Panc1 (cell line): ENCODE data around the gene NR1H4. TPM values are rescaled to one million over a fixed set of nuclear protein-coding genes. Genes with fewer than 3 reads are reported as not detected.

Experiments
- ATAC-seq: fragments of 200-7000 bp; cut with Tn5 transposase; 2 replicates; pipeline ENCODE4 v1.9.1; 2020; ENCODE audit warnings: mild to moderate bottlenecking, moderate library complexity
- Bru-seq: library from RNA; stranded (reverse); fragments of 400-500 nt; gene quantifications from one replicate; lab custom pipeline; 2021; lab: Mats Ljungman, UMichigan
- BruChase-seq, 2 experiments: library from RNA; stranded (reverse); fragments of 400-500 nt; gene quantifications; one replicate each; lab custom pipeline; 2021; lab: Mats Ljungman, UMichigan
- BruUV-seq: library from RNA; stranded (reverse); fragments of 400-500 nt; replicated peaks from 2 replicates; lab custom pipeline; 2021; lab: Mats Ljungman, UMichigan
- CTCF ChIA-PET: fragments of 300-600 bp; sonication (Branson Sonifier 250); formaldehyde crosslinking; loops from one replicate; lab custom pipeline; 2022; ENCODE audit warnings: antibody characterized with exemption; lab: Charles Lee
- POLR2A ChIA-PET: fragments of 300-600 bp; sonication (Branson Sonifier 250); formaldehyde crosslinking; loops from one replicate; lab custom pipeline; 2022; ENCODE audit warnings: antibody characterized with exemption; lab: Charles Lee
- DNase-seq: peaks from one replicate; pipeline ENCODE4 v3.0.0-alpha.2; 2010; ENCODE audit warnings: low read depth, low spot score
- H3K27ac ChIP-seq: 2 replicates; pipeline ENCODE4 v1.5.1; 2011; ENCODE audit warnings: mild to moderate bottlenecking, low read length, inconsistent platforms
- H3K27me3 ChIP-seq: fragments of 200-500 bp; sonication (Bioruptor generic); 2 replicates; pipeline ENCODE4 v1.6.0; 2014; ENCODE audit warnings: low read length, inconsistent platforms; ENCODE audit not compliant: control insufficient read depth, insufficient read depth
- H3K36me3 ChIP-seq: fragments of 200-500 bp; sonication (Bioruptor generic); 2 replicates; pipeline ENCODE4 v1.5.1; 2014; ENCODE audit warnings: inconsistent platforms, mild to moderate bottlenecking, low read length, moderate library complexity; ENCODE audit not compliant: control insufficient read depth, insufficient read depth
- H3K4me1 ChIP-seq: 2 replicates; pipeline ENCODE4 v1.5.1; 2011; ENCODE audit warnings: inconsistent platforms, mild to moderate bottlenecking, low read length, moderate library complexity; ENCODE audit not compliant: control insufficient read depth, insufficient read depth
- H3K4me3 ChIP-seq, 2 experiments: 2 replicates each; pipeline ENCODE4 v1.5.1; 2011 to 2012; ENCODE audit warnings: low read depth in 2 of 2, low read length in 2 of 2, mild to moderate bottlenecking in 2 of 2, inconsistent platforms in 1 of 2, moderate library complexity in 1 of 2
- H3K9me3 ChIP-seq: fragments of 200-500 bp; sonication (Bioruptor generic); 2 replicates; pipeline ENCODE4 v1.5.1; 2014; ENCODE audit warnings: low read depth, mild to moderate bottlenecking, inconsistent platforms, low read length, moderate library complexity; ENCODE audit not compliant: control insufficient read depth, insufficient read depth
- POLR2AphosphoS5 ChIP-seq: IDR thresholded peaks from 2 replicates; pipeline ENCODE4 v1.6.1; 2012; ENCODE audit warnings: mild to moderate bottlenecking, low read depth, low read length, moderate library complexity
- REST ChIP-seq, 2 experiments: IDR thresholded peaks; 2 replicates each; pipeline ENCODE4 v1.6.1; 2011 to 2012; ENCODE audit warnings: low read depth in 2 of 2, control low read depth in 1 of 2, low read length in 1 of 2, mild to moderate bottlenecking in 1 of 2, moderate library complexity in 1 of 2; ENCODE audit not compliant: insufficient read depth in 1 of 2
- SIN3A ChIP-seq: IDR thresholded peaks from 2 replicates; pipeline ENCODE4 v1.6.1; 2012; ENCODE audit warnings: low read depth, mild to moderate bottlenecking, low read length, moderate library complexity, borderline replicate concordance; ENCODE audit not compliant: insufficient read depth
- TCF7L2 ChIP-seq: IDR thresholded peaks from 2 replicates; pipeline ENCODE4 v1.6.1; 2011; ENCODE audit warnings: mild to moderate bottlenecking, low read depth, low read length, inconsistent platforms
- in situ Hi-C: cut with HindIII; loops from 2 replicates; pipeline ENCODE4 v1.10.0; 2016; ENCODE audit warnings: low sequenced_read_pairs, low pct_unique_long_range_greater_than_20kb
- intact Hi-C: fragments of 100-400 bp; cut with micrococcal nuclease; formaldehyde crosslinking; loops from one replicate; pipeline ENCODE4 v1.10.0; 2022; ENCODE audit not compliant: unreplicated experiment
- long read RNA-seq: library from polyadenylated mRNA; unstranded; transcript quantifications from one replicate; pipeline ENCODE4 v2.0.0, GENCODE V29; 2021; ENCODE audit not compliant: unreplicated experiment
- polyA plus RNA-seq: library from polyadenylated mRNA; unstranded; fragments of >200 nt; gene quantifications from one replicate; pipeline ENCODE4 v1.2.1, GENCODE V29; 2012; ENCODE audit warnings: missing spikeins; ENCODE audit not compliant: insufficient read length
- total RNA-seq: library from RNA; stranded (reverse); gene quantifications from one replicate; pipeline ENCODE4 v1.2.1, GENCODE V29; 2021; ENCODE audit not compliant: unreplicated experiment
- TF ChIP-seq, protein P1 (sequence below): fragments of 450-650 bp; IDR thresholded peaks from 2 replicates; pipeline ENCODE4 v1.5.1; 2017; ENCODE audit warnings: mild to moderate bottlenecking

NR1H4 gene
- total RNA-seq: not detected
- polyA plus RNA-seq: not detected
- percentile 15 among the genes with signal in this experiment for Bru-seq, nascent RNA
- BruChase-seq, experiment 1, labeled RNA remaining after a 2-hour chase: percentile 12 among the genes with signal in this experiment
- percentile 15 among the genes with signal in this experiment for BruChase-seq, experiment 2, labeled RNA remaining after a 6-hour chase
- long read RNA-seq: 0 reads

DNA sequence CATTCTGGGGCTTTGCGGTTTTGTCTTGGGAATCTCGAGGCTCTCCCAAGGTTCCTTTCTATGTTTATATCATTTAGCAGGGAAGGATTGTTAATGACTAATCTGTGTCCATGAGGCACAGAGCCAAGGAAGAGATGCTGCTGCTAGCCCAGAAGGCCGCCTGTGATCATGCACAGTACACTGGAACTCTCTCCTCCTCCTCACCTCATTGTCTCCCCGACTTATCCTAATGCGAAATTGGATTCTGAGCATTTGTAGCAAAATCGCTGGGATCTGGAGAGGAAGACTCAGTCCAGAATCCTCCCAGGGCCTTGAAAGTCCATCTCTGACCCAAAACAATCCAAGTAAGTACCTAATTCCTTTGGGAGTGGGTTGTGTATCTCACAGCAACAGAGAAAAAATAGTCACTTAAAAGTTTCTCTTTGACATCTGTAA, at the start of gene NR1H4:
Gene NR1H4, plus strand, starts transcription at position 151 of the 435 bp plus-strand sequence. CDS start 19,458 bp downstream, outside the sequence.
- Histone ChIP-seq H3K36me3 (no peaks in the 10 kb centered on the region), H3K9me3 (no peaks in the 10 kb centered on the region), H3K27me3 (peaks cover 9% of the 10 kb centered on the region), H3K27ac (no peak within 1 kb of the TSS), H3K4me1 (no peaks in the 10 kb centered on the region), H3K4me3 (no peak within 1 kb of the TSS)
- intact Hi-C loops (no loop called here), in situ Hi-C loops (no loop called here)
- POLR2A ChIA-PET: no interaction called here
- BruUV-seq: no TSS peak
- CTCF ChIA-PET: no interaction called here
- TF ChIP-seq REST (IDR thresholded peaks at IDR 0.05; ENCODE audit: insufficient read depth in 1 of 2, low read depth in 2 of 2, low read length in 1 of 2) (no peak), POLR2AphosphoS5 (no peak), SIN3A (no peak), TCF7L2 (no peak)
- TF ChIP-seq, protein P1, sequence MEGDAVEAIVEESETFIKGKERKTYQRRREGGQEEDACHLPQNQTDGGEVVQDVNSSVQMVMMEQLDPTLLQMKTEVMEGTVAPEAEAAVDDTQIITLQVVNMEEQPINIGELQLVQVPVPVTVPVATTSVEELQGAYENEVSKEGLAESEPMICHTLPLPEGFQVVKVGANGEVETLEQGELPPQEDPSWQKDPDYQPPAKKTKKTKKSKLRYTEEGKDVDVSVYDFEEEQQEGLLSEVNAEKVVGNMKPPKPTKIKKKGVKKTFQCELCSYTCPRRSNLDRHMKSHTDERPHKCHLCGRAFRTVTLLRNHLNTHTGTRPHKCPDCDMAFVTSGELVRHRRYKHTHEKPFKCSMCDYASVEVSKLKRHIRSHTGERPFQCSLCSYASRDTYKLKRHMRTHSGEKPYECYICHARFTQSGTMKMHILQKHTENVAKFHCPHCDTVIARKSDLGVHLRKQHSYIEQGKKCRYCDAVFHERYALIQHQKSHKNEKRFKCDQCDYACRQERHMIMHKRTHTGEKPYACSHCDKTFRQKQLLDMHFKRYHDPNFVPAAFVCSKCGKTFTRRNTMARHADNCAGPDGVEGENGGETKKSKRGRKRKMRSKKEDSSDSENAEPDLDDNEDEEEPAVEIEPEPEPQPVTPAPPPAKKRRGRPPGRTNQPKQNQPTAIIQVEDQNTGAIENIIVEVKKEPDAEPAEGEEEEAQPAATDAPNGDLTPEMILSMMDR: no peak
- ATAC-seq: no peak
- no peak for DNase-seq

- in situ Hi-C loops: no loop called here
- Histone ChIP-seq H3K4me3 (no peak overlapping the region), H3K9me3 (no peaks in the 10 kb centered on the region), H3K36me3 (no peaks in the 10 kb centered on the region), H3K27me3 (no peaks in the 10 kb centered on the region), H3K27ac (no peak overlapping the region), H3K4me1 (no peaks in the 10 kb centered on the region)
- ATAC-seq: no peak
- BruUV-seq: no TSS peak
- intact Hi-C loops: no loop called here
- ChIA-PET CTCF (no interaction called here), POLR2A (no interaction called here)
- DNase-seq: no peak
- TF ChIP-seq, protein P1: no peak
- no peak for TF ChIP-seq REST (IDR thresholded peaks at IDR 0.05; ENCODE audit: insufficient read depth in 1 of 2, low read depth in 2 of 2, low read length in 1 of 2)
- no peak for TF ChIP-seq SIN3A
- no peak for TF ChIP-seq POLR2AphosphoS5
- TF ChIP-seq TCF7L2: no peak
Measured at GRCh38 chr12:100426145-100426544, 47.5 kb upstream of the NR1H4 start.
